NCI-H1694 (cell line): ENCODE measurements around the gene HDAC3.
A peak's percentile ranks its signal among the peaks of the same experiment; 100 is the strongest.
"Not testable (repeated sequence)": the region's sequence is repeated elsewhere in the genome, so short reads cannot be mapped to it uniquely, and the experiment has no call there.

Source experiments
- DNase-seq: peaks from one replicate; lab custom pipeline; 2025; lab: John Stamatoyannopoulos, UW

The HDAC3 gene

GRCh38 chr5:141634720-141635119 lies 1.9 kb downstream of the HDAC3 start:
- no peak for DNase-seq

- no peak for DNase-seq
Measured at GRCh38 chr5:141633871-141634561, 2.6 kb downstream of the HDAC3 start.

DNA sequence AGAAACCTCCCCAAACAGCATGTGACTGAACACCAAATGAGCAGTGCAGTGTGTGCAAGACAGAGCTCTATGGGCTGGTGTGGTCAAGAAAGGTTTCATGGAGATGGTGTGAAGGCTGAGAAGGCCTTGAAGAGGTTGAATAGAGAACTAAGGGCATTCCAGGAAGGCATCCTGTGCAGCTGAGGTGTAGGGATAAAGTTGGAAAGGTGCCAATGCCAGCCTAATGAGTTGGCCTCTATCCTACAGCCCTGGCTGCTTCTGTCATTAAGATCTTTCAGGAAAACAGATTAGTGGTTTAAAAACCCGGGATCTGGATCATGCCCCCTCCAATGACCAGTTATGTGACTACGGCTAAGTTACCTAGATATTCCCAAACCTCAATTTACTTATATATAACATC lies 4.0 kb downstream of the HDAC3 start:
- DNase-seq: no peak

GRCh38 chr5:141630570-141631140 lies 6.0 kb downstream of the HDAC3 start:
- no peak for DNase-seq

DNA sequence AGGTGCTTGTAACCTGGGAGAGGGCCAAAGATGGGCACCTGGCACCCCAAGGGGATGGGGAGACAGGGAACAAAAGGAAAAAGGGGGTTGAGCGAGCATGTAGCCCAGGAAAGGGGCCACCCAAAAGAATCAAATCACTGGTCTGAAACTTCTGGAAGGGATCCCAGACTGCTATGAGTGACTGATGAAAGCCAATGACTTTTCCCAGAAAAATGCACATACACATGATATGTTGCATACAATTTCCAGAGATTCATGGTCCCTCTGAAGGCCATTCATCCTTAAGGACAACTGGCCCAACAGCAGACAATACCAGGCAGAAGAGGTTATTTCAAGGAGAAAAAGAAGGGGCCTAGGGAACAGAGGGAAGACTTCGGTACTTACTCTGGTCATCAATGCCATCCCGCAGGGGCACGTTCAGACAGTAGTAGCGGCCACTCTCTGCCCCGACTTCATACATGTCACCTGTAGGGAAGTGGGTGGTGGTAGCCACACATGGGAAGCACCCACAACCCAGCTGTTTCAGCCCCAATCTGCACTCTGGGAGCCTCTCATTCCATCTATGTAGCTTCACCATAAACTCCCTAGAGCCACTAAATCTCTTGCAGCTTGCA lies 8.4 kb downstream of the HDAC3 start:
- DNase-seq: no peak

- no peak for DNase-seq
Measured at GRCh38 chr5:141623611-141624010, 13.0 kb downstream of the HDAC3 start.

DNA sequence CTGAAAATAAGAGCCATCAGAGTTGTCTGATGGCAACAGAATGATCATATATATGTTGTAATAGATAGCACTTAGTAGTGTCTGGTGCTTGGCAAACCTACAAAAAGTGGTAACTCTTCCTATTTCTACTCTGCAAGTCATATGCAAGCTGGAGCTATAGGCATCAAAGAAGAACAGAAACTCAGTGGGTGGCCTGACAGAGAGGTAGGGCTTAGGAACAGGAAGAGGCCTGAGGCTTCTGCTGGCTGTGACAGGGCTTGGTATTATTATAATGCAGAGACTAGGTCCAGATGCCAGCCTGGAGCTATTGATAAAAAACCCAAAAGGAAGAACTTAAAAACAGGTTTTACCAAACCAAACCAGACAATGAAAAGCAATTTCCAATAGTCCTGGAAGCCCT lies 13.5 kb downstream of the HDAC3 start:
- no peak for DNase-seq

- DNase-seq: peak; percentile 80
Measured at GRCh38 chr5:141618804-141619554, 17.7 kb downstream of the HDAC3 start, which contains the start of gene DIAPH1. DIAPH1 (minus strand) TSS chr5:141619000; CDS start chr5:141618914, 86 bp downstream.

GRCh38 chr5:141618030-141618803 lies 18.4 kb downstream of the HDAC3 start:
- DNase-seq: no peak

GRCh38 chr5:141617682-141618029 lies 19.0 kb downstream of the HDAC3 start:
- no peak for DNase-seq

- no peak for DNase-seq
Measured at GRCh38 chr5:141617128-141617527, 19.5 kb downstream of the HDAC3 start.

DNA sequence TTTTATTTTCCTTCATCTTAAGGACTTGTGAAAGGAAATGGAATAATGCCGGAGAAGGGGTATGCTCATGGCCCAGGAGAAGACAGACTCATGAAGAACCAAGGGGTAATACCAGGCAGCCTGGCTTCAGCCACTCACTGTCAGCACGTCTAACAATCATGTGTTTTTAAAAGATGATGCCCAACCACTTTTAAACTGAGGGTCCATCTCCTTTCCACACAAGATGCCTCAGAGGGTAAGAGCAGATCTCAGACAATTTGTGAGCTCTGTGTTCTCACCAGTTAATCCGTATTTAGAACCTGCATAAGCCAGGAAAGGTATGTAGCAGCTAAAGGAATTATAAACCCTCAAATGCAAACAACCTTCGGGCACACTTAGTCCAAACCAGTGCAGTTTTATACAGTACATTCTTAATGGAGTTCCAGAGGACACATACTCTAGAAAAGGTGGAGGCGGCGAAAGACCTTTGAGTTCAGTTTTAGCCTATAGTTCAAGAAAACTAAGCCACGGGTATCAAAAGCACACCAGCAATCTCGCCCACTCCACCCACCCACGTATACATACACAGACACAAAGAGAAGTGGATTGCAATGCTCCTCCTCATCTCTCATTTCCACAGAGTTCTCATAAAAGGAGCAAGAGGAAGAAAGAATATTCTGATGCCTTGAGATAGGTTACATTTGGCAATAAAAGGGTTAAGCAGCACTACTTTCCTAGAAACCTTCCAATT lies 20.5 kb downstream of the HDAC3 start:
- no peak for DNase-seq

DNA sequence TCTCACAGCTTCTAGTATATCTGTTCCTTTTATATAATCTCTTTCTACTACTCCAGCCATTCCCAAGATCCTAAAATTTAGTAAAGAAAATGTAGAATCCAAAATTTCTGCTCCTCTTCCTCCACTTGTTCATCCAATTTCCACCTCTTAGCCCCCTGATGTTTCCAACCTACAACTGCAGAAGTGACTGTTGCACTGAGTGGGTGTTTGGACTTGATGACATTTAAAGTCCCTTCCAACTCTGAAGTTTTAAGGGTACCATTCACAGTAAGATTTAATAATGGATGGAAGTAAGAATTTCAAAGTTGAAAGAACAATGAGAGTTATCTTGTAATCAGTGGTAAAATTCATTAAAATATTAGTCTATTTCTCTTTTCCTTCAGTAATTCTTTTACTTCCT lies 23.3 kb downstream of the HDAC3 start:
- no peak for DNase-seq

- no peak for DNase-seq
Measured at GRCh38 chr5:141611289-141611688, 25.4 kb downstream of the HDAC3 start.

DNA sequence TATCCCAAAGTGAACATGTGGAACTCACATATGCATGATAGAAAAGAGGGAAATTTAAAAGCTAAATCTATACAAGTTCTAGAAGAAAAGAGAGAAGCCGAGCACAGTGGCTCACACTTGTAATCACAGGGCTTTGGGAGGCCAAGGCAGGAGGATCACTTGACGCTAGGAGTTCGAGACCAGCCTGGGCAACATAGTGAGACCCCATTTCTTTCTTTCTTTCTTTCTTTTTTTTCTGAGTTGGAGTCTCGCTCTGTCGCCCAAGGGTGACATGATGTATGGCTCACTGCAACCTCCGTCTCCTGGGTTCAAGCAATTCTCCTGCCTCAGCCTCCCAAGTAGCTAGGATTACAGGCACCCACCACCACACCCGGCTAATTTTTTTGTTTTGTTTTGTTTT lies 26.7 kb downstream of the HDAC3 start:
- DNase-seq: not testable (repeated sequence)

DNA sequence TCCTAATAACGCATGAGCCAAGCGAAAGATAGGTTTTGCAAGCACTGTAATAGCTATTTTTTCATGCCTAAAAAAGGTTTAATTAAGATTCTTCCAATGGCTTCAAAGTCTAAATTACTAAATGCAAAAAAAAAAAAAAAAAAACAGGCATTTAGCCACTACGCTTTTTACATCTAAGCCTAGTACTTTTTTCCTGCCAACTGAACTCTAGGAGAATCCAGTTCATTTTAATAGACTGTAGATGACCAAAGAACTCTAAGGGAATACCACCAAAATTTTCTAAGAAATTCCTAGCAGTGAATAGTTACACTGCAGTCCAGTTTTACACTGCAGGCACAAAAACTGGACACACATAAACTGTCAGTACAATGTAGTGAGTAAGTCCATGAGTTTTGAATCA lies 27.6 kb downstream of the HDAC3 start:
- DNase-seq: no peak

DNA sequence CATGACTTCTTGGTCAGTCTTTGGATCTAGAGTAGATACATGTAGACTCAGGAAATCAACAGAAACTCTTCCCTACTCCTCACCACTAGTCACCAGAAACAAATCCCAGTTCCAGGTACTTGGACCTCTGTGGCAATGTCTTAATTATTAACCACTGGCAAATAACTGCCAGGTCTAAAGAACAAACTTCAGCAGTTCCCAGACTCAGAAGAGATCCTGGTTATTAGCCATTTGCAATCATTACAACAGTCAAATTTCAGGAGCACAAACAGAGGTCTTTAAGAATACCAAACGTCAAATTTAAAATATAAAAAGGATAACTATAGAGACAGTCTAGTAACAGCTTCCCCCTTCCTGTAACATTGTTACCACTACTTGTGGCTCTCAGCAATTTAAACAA lies 28.1 kb downstream of the HDAC3 start:
- DNase-seq: no peak

DNA sequence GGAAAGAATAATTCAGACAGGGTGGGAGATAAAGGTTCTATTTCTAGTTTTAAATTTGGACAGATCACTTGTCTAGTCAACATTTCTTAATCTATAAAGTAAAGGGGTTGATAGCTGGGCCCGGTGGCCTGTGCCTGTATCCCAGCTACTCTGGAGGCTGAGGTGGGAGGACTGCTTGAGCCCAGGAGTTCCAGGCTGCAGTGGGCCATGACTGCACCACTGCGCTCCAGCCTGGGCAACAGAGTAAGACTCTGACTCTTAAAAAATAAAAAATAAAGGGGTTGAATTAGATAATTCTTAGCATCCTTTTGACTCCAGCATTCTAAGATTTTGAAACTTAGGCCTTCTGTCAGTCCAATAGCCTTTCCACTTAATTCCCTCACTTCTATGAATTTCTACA lies 28.6 kb downstream of the HDAC3 start:
- DNase-seq: no peak

DNA sequence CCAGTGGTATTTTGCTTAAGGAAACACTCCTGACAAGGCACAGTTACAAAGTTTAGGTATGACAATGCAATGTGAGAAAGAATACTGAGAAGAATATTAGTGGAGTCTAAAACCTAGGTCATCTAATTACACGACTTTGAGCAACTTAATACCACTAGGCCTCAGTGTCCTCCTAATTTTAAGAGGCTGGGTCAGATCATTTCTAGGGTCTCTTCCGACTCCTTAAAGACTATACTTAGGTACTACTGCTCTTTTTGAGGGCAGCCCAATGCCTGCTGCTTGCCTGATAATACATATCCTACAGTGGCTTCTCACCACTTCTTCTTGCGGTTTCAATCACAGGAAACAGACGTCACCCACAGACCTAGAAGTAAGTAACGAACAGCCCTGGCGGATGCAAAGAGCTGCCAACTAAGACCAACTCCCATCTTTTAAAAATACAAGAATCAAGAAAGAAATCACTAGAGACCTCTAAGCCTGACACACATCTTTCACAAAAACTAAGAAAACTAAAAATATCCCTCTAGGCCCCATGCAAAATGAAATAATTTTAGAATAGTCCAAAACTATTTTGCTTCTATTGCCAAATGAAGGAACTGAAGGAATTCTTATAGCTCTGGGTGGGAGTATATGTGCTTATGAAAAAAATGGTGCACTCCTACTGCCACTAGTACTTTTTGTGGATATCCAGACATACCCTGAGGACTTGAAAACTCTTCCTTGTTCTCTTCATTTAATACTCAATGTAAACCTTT lies 30.9 kb downstream of the HDAC3 start:
- DNase-seq: no peak

DNA sequence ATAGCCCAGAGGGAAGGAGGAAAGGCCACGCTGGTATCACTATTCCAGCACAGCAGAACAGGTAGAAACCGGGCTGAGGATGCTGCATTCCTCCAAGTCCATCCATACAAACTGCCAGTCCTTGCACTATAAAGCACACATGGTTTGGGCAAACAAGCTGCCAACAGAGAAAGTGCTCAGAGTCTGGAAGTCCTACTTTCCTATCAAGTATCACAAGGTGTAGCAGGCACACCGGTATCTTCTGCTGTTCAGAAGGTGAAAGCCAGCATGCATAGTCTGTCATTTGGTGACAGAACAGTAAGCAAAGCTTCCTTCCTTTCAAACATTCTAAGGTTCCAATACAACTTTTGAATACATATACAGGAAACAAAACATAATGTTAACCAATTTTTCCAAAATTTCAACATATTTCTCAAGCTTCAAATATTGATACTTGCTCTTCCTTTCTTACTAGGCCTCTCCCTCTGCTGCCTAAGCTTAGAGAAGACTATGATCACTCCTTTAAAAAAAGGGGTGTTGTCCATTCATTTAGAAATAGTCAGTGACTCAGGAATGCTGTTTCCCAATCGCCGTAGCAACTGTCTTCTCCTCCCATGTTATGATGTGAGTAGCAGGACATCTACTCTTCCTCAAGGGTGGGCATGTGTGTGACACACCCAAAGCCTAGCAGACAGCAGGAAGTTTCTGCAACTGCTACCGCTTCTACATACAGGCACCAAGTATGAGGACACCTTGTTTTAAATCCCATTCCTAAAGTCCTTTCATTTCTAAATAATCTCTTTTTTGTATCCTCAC lies 32.5 kb downstream of the HDAC3 start:
- no peak for DNase-seq
